Epithelial cell of esophagus (primary cell): ENCODE results near the gene CRYAB.

ENCODE experiments used
- DNase-seq: peaks from one replicate; pipeline ENCODE4 v3.0.0; 2010; ENCODE audit warnings: low read depth
- H3K4me3 ChIP-seq: 2 replicates; pipeline ENCODE4 v1.5.1; 2011; ENCODE audit warnings: mild to moderate bottlenecking, low read length, control low read depth
- TF ChIP-seq, protein P1 (sequence below): IDR thresholded peaks from 2 replicates; pipeline ENCODE4 v1.5.1; 2011; ENCODE audit warnings: low read depth, mild to moderate bottlenecking, low read length, control low read depth, inconsistent platforms; ENCODE audit not compliant: insufficient read depth; ENCODE audit errors: missing control alignments

CRYAB gene

DNA sequence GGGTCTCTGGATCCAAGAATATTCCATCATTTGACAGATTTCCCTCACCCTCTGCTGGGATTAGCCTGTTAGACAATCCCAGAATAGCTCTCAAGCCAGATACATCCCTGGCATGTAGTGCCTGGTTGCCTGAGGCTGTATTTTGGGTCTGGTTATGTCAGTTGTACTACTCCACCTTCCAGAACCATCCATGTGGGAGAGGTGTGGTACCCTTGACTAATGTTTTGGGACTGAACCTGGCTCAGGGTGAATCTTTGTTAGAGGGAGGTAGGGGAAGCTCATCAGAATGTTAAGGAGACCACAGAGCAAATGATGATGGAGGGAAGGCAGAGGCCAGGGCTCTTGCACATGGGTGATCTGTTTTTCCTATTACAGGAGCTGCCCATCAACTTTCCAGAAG is 12.4 kb upstream of the CRYAB start:
- DNase-seq, result peak; percentile 61
- no peak overlapping the region for H3K4me3 ChIP-seq
- TF ChIP-seq, protein P1, sequence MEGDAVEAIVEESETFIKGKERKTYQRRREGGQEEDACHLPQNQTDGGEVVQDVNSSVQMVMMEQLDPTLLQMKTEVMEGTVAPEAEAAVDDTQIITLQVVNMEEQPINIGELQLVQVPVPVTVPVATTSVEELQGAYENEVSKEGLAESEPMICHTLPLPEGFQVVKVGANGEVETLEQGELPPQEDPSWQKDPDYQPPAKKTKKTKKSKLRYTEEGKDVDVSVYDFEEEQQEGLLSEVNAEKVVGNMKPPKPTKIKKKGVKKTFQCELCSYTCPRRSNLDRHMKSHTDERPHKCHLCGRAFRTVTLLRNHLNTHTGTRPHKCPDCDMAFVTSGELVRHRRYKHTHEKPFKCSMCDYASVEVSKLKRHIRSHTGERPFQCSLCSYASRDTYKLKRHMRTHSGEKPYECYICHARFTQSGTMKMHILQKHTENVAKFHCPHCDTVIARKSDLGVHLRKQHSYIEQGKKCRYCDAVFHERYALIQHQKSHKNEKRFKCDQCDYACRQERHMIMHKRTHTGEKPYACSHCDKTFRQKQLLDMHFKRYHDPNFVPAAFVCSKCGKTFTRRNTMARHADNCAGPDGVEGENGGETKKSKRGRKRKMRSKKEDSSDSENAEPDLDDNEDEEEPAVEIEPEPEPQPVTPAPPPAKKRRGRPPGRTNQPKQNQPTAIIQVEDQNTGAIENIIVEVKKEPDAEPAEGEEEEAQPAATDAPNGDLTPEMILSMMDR, result no peak

DNA sequence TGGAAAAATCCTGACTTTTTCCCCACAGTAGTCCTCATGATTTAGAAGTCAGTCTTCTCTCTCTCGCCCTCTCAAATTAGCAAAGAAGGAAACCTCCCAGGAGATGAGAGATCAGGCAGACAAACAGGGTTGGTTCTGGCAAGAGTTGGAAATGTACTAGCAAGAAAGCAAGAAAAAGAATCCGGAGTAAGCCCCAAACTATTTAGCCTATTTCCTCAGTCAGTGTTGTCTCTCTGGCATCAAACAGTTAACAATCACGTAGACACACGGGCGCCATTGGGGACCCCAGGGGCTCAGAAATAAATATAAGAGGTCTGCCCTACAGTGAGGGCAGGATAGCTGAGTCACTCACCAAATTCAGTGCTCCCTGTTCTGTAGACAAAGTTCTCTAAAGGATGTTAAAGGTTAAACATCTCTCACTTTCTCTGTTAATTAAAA is 11.8 kb upstream of the CRYAB start:
- TF ChIP-seq, protein P1, result no peak
- no peak for DNase-seq
- H3K4me3 ChIP-seq, result no peak overlapping the region

DNA sequence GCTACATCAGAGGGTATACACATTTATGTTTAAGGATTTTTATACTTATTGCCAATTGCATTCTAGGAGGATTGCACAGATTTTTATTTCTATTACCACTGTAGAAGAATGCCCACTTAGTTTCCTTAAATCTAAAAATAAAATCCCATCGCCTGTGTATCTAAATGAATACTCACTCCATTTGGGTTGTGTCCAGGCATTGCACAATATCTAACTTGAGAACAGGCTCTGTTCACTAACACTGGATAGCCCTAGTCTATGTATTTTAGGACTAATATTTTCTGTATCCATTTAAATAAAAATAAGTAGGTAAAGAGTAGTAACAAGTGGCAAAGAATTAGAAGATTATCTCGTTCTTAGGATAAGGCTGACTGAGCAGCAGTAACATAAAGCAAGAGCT is 11.2 kb upstream of the CRYAB start:
- no peak overlapping the region for H3K4me3 ChIP-seq
- TF ChIP-seq, protein P1, result no peak
- peak; percentile 75 for DNase-seq

DNA sequence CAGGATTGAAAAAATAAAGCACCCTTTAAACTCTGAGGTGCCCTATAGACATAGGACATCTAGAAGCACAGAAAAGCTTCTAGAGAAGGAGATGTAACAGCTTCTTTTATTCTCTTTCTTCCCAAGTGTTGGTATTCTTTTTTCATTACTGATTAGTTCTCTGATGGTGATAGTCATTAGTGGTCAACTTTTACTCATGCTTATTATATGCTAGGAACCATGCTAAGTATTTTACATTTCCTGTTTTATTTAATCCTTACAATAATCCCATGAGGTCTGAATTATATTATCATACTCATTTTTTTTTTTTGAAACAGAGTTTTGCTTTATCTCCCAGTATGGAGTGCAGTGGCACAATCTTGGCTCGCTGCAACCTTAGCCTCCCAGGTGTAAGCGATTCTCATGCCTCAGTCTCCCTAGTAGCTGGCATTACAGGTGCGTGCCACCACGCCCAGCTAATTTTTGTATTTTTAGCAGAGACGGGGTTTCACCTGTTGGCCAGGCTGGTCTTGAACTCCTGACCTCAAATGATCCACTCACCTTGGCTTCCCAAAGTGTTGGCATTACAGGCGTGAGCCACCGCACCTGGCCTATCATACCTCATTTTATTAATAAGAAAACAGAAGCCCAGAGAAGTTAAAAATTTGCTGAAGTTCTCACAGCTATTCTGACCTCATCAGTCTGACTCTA is 10.1 kb upstream of the CRYAB start:
- H3K4me3 ChIP-seq, result no peak overlapping the region
- DNase-seq, result no peak
- TF ChIP-seq, protein P1, result no peak

DNA sequence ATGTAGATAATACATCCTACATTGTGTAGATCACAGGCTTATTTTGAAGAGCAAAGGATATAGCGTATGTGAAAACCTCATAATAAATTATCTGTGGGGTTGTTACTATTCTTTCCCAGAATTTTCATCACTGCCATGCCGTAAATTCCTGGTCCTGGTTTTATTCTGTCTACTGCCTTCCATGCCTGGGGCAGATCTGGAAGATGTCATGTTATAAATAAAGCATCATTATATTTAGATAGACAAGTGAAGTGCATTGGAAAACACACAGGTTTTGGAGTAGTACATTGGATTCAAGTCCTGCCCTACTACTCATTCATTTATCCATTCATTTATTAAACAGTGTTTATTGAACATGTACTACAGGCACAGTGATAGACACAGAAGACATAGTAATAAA is 9.3 kb upstream of the CRYAB start:
- H3K4me3 ChIP-seq, result no peak overlapping the region
- TF ChIP-seq, protein P1, result no peak
- DNase-seq, result no peak

DNA sequence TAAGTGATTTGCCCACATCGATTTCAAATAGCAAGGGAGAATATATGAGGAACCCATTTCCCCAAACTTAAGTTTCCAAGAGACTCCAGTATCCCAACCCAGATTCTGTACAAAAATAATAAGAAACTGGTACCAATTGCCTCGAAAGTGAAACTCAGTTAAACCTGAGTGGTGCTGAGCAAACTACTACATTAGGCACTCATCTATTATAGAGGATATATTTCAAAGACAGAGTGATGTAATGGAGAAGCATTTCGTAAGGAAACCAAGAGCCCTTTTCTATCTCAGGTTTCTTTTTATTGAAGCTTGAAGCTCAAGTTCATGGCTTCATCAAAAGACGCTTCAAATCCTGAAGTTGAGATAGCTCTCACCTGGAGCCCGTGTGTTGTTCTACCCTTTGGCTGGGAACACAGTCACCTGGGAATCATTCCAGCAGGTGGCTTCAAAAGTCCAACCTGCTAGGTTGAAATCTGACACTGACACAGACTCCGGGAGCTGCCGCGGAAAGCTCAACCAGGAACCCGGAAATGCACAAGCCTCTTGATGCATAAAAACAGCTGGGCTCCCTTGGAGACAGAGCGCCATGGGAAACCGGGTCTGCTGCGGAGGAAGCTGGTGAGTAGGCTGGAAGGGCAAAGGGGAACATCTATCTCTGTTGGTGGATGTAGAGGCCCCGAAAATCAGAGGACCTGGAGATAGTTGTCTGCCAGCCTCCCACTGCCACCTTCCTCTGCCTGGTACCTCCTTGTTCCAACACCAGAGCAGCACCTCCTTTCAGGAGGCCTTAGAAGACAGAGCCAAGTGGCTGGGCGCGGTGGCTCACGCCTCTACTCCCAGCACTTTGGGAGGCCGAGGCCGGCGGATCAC is 7.1 kb upstream of the CRYAB start, which contains the start of gene C11orf52:
C11orf52 (plus strand) TSS at position 524 of the 867 bp plus-strand sequence; CDS start at position 584, 60 bp downstream.
- peak; percentile 88 for DNase-seq
- TF ChIP-seq, protein P1, result peak; percentile 17
- peak within 1 kb of the TSS; percentile 34 for H3K4me3 ChIP-seq
